HG02678 (cell line): ENCODE results near the gene UBB.

Experiments used
- ATAC-seq: cut with Tn5 transposase; IDR thresholded peaks from one replicate; pipeline ENCODE4 v1.9.1; 2021; ENCODE audit warnings: mild to moderate bottlenecking, moderate library complexity; ENCODE audit not compliant: unreplicated experiment

Gene UBB

DNA sequence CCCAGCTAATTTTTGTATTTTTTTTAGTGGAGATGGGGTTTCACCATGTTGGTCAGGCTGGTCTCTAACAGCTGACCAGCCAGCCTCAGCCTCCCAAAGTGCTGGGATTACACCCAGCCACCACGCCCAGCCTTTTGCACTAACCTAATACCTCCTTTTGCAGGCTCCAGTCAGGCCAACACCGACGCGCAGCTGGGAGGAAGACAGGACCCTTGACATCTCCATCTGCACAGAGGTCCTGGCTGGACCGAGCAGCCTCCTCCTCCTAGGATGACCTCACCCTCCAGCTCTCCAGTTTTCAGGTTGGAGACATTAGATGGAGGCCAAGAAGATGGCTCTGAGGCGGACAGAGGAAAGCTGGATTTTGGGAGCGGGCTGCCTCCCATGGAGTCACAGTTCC lies 36.5 kb downstream of the UBB start:
- ATAC-seq, result no peak

DNA sequence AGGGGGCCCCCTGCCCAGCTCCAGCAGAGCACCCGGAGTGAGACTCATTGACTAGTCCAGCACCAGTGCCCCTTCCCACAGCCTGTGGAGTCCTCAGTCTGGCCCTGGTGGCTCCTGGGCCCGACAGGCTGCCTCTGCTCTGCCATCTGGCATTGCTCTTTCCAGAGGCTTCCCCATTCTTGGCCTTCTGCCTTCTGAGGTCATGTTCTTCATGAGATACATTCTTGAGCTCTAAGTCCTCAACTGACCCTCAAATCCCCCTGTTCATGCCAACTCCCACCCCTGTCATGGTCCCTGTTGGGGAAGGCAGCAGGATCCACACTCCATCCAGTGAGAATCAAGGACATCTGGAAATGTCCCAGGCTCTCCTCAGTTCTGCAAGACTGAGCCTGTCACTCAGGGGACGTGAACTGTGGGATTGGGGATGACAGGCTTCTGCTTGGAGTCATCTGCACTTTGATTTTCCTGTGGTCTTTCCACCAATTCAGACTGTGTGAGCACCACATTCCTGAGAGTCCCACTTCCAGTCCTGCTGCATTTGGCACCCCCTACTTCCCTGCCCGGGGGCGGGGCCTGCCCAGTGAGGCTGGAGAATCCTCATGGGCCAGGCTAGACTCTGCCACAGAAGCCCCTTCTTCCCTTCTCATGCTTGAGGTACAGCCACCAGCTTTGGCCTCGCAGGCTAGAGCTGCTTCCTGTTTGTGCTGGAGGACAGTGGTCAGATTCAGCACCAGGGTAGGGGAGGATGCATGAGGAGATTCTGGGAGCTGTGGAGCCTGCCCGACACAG lies 37.2 kb downstream of the UBB start:
- ATAC-seq, result no peak

- ATAC-seq, result no peak
These were observed 37.8 kb downstream of the UBB start for GRCh38 chr17:16418685-16419068.

DNA sequence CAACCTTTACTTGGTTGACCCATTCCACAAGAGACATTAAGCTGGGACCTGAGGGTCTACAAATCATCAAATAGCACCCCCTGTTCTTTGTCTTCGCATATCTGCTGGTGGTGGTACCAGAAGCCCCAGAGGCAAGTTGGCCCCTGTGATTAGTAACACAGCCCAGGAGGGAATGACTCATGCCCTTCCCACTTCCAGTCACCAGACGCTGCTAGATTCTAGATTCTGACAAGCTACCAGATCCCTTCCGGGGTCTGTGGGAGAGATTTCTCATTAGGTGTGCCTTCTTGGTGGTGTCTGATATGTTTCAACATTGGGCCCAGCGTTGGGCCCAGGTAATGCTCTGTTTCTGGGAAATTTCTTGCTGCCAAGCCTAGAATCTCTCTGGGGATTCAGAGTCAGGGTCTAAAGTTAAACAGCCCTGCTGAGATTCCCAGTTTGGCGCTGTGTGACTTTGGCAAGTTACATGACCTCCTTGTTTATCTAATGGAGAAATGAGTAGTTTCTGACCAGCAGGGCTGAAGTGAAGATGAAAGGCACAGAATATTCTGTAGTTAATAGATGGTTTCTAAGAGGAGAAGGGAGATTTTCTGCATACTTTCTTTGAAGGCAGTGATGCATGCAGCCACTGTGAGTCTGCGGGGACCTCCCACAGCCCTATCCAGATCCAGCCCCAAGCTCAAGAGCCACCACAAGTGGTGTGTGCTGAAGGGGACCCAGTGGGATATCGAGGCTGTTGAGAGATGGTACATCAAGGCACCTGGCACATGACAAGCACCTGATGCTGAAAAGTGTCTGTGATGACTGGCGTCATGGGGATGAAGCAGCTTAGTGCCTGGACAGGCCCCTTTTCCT lies 38.4 kb downstream of the UBB start:
- ATAC-seq, result no peak

DNA sequence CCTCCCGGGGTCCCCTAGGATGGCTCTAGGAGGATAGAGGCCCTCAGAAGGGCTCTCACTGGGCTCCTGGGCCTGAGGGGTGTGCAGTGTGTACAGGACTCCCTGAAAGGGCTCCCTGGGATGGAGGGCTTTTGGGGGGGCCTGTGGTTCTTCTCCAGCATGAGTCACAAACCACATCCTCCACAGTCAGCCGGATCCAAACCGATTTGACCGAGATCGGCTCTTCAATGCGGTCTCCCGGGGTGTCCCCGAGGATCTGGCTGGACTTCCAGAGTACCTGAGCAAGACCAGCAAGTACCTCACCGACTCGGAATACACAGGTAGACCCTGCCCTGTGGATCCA lies 39.0 kb downstream of the UBB start:
- ATAC-seq, result no peak

GRCh38 chr17:16422416-16422815 lies 41.5 kb downstream of the UBB start:
- no peak for ATAC-seq

DNA sequence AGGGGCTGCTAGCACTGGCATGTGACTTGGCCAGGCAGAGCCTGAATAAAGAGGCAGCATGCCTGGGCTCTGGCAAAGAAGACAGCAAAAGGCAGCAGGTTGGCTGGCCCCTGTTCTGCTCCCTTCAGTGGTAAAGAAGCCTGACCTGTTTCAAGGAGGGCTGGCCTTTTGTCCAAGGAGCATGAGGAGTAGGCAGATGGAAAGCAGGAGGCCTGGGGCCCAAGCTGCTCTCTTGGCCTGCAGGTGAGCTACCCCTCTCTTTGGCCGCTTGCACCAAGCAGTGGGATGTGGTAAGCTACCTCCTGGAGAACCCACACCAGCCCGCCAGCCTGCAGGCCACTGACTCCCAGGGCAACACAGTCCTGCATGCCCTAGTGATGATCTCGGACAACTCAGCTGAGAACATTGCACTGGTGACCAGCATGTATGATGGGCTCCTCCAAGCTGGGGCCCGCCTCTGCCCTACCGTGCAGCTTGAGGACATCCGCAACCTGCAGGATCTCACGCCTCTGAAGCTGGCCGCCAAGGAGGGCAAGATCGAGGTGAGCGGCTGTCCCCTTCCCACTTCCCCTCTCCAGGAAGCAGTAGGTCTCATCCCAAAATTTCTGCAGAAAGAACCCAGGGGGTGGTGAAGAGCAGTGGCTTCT lies 42.5 kb downstream of the UBB start:
- no peak for ATAC-seq

DNA sequence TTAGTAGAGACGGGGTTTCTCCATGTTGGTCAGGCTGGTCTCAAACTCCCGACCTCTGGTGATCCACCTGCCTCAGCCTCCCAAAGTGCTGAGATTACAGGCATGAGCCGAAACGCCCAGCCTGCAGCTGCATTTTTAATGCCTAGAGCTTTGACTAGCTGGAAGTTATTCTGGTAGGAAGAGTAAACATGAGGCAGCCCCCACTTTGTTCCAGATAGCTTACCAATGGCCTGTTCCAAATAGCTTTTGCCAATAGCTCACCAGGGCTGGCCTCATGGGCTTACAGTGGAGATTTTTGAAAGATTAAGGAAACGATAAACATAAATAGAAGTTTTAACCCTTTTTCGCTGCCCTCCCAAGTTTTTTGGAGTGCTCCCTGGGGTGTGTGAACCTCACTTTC lies 44.3 kb downstream of the UBB start:
- no peak for ATAC-seq

DNA sequence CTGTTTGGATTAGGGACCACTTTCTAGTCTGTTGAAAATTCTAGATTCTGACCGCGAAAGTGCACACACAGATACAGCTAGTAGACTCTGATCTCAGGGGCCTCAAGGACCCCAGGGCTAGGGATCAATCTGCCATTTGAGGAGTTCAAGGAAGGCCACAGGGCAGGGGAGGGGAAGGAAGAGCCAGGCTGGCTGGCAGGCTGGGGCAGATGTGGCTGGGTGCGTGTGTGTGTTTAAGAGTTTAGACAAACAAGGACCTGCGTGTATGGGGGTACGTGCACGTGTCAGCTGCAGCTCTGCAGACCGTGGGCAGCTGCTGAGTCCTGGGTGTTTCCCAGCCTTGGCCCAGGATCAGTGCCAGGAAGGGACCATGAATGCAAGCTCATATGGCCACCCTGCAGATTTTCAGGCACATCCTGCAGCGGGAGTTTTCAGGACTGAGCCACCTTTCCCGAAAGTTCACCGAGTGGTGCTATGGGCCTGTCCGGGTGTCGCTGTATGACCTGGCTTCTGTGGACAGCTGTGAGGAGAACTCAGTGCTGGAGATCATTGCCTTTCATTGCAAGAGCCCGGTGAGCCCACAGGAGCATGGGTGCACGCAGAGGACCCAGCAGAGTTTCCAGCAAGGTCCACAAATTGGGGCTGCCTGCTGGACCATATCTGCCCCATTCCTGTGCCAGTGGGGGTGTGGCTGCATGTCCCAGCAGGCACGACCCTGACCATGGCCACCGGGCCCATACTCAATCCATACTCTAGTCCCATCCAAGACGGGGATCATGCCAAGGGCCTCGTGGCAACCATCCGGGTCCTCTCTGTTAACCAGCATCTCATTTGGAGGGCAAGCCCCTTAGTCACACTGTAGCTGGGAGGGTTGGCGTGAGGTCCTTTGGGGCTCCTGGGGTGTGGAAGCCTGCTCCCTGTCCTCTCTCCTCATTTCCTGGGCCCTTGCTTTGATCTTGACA lies 45.1 kb downstream of the UBB start:
- ATAC-seq, result no peak

DNA sequence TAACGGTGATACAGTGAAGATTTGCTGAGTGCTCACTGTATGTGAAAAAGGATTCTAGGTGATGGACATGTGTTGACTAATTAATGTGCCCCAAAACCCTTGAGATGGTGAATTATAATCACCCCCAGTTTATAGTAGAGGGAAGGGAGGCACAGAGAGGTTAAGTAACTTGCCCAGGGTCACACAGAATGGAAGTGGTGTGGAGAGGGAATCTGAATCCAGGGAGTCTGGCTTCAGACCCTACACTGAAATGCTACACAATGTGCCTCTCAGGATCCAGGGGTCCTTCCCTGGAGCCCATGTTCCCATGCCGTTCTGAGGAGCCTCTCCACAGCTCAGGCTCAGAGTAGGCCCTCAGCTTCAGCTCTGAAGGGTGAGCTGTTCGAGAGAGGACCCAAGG lies 46.1 kb downstream of the UBB start:
- ATAC-seq, result no peak

- ATAC-seq, result no peak
These were observed 47.4 kb downstream of the UBB start for GRCh38 chr17:16428098-16428882.

- no peak for ATAC-seq
These were observed 48.2 kb downstream of the UBB start for GRCh38 chr17:16429083-16429482.

DNA sequence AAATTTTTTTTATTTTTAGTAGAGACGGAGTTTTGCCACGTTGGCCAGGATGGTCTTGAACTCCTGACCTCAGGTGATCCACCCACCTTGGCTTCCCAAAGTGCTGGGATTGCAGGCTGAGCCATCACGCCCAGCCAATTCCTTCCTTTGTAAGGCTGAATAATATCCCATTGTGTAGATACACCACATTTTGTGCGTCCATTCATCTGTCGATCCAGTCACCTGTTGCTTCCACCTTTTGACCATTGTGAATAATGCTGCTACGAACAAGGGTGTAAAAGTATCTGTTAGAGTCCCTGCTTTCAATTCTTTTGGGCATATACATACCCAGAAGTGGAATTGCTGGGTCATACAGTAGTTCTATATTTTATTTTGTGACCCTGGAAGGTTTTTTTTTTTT lies 49.8 kb downstream of the UBB start:
- no peak for ATAC-seq

DNA sequence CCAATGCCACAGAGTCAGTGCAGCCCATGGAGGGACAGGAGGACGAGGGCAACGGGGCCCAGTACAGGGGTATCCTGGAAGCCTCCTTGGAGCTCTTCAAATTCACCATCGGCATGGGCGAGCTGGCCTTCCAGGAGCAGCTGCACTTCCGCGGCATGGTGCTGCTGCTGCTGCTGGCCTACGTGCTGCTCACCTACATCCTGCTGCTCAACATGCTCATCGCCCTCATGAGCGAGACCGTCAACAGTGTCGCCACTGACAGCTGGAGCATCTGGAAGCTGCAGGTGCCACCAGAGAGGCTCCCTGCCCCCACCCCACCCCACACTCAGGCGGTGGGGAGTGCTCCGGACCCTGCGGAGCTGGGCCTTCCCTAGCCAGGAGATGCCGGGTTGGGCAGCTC lies 51.1 kb downstream of the UBB start:
- ATAC-seq, result no peak
